ENCODE measurements around the gene CDK19.

- no peak for TF ChIP-seq POLR2AphosphoS5 (IDR thresholded peaks at IDR 0.05; ENCODE audit: borderline replicate concordance, low read depth, low read length)
- no peak for TF ChIP-seq EZH2 (IDR thresholded peaks at IDR 0.05)
Observed at GRCh38 chr6:110710115-110710514, 105.2 kb downstream of the CDK19 start.

All from SK-N-MC (cell line).